ENCODE results near the gene CD163L1. TPM values are rescaled to one million over a fixed set of nuclear protein-coding genes. Genes with fewer than 3 reads are reported as not detected.
"Not testable (repeated sequence)": the region's sequence is repeated elsewhere in the genome, so short reads cannot be mapped to it uniquely, and the experiment has no call there.

The CD163L1 gene
- total RNA-seq, 2 donors from 2014 or later: 0.42 to 0.99 TPM

- H3K4me1 ChIP-seq (ENCODE audit: control insufficient read depth, insufficient read depth, low read length): no peaks in the 10 kb centered on the region
- Mint-ChIP-seq H3K4me1 (no peaks in the 10 kb centered on the region), H3K4me3 (no peak overlapping the region), H3K27me3 (ENCODE audit: insufficient read depth) (no peaks in the 10 kb centered on the region), H3K27ac (no peak overlapping the region), H3K36me3 (ENCODE audit: low read depth) (peaks cover 15% of the 10 kb centered on the region), H3K9me3 (peaks cover 58% of the 10 kb centered on the region)
- H3K9me3 ChIP-seq (ENCODE audit: control insufficient read depth, low read length): peaks cover 56% of the 10 kb centered on the region
- no peak overlapping the region for H3K27ac ChIP-seq (ENCODE audit: low read depth, low read length)
- H3K9ac ChIP-seq (ENCODE audit: extremely low read depth, low read length, poor library complexity, severe bottlenecking): no peak overlapping the region
- H3K4me3 ChIP-seq (ENCODE audit: low read length): no peak overlapping the region
- no peak for TF ChIP-seq CTCF (conservative IDR thresholded peaks at IDR 0.05)
- no peaks in the 10 kb centered on the region for H3K27me3 ChIP-seq (ENCODE audit: control insufficient read depth, insufficient read depth, low read length, poor library complexity, severe bottlenecking)
- no peaks in the 10 kb centered on the region for H3K36me3 ChIP-seq (ENCODE audit: control insufficient read depth, insufficient read depth, low read length)
- DNase-seq: no peak
Measured at GRCh38 chr12:7344833-7345606, 98.9 kb downstream of the CD163L1 start.

GRCh38 chr12:7339675-7340074, 104.3 kb downstream of the CD163L1 start:
- no peak for DNase-seq
- Histone ChIP-seq H3K9me3 (ENCODE audit: control insufficient read depth, low read length) (peaks cover 43% of the 10 kb centered on the region), H3K27me3 (ENCODE audit: control insufficient read depth, insufficient read depth, low read length, poor library complexity, severe bottlenecking) (no peaks in the 10 kb centered on the region), H3K9ac (ENCODE audit: extremely low read depth, low read length, poor library complexity, severe bottlenecking) (no peak overlapping the region), H3K27ac (ENCODE audit: low read depth, low read length) (no peak overlapping the region), H3K4me1 (ENCODE audit: control insufficient read depth, insufficient read depth, low read length) (no peaks in the 10 kb centered on the region), H3K36me3 (ENCODE audit: control insufficient read depth, insufficient read depth, low read length) (no peaks in the 10 kb centered on the region), H3K4me3 (ENCODE audit: low read length) (no peak overlapping the region)
- Mint-ChIP-seq H3K36me3 (ENCODE audit: low read depth) (peaks cover 16% of the 10 kb centered on the region), H3K27me3 (ENCODE audit: insufficient read depth) (no peaks in the 10 kb centered on the region), H3K27ac (no peak overlapping the region), H3K4me3 (no peak overlapping the region), H3K4me1 (no peaks in the 10 kb centered on the region), H3K9me3 (peaks cover 65% of the 10 kb centered on the region)
- no peak for TF ChIP-seq CTCF (conservative IDR thresholded peaks at IDR 0.05)
- 89 to 91% methylated on average over 1 of the region's 1 CpG for WGBS, 2 experiments (ENCODE audit: insufficient coverage in 1 of 2, insufficient read length in 1 of 2)

- H3K4me3 Mint-ChIP-seq; H3K9ac ChIP-seq (ENCODE audit: extremely low read depth, low read length, poor library complexity, severe bottlenecking); H3K4me1 ChIP-seq (ENCODE audit: control insufficient read depth, insufficient read depth, low read length); H3K27me3 ChIP-seq (ENCODE audit: control insufficient read depth, insufficient read depth, low read length, poor library complexity, severe bottlenecking); H3K36me3 Mint-ChIP-seq (ENCODE audit: low read depth); H3K27ac ChIP-seq (ENCODE audit: low read depth, low read length); DNase-seq; H3K27ac Mint-ChIP-seq; H3K27me3 Mint-ChIP-seq (ENCODE audit: insufficient read depth); H3K4me1 Mint-ChIP-seq; H3K4me3 ChIP-seq (ENCODE audit: low read length); H3K36me3 ChIP-seq (ENCODE audit: control insufficient read depth, insufficient read depth, low read length): not testable (repeated sequence)
- WGBS, 2 experiments (ENCODE audit: insufficient coverage in 1 of 2, insufficient read length in 1 of 2): 90 to 100% methylated on average over 3 to 5 of the region's 5 CpGs
- peaks cover 24% of the 10 kb centered on the region for H3K9me3 ChIP-seq (ENCODE audit: control insufficient read depth, low read length)
- H3K9me3 Mint-ChIP-seq: peaks cover 61% of the 10 kb centered on the region
Measured at GRCh38 chr12:7337790-7338189, 106.2 kb downstream of the CD163L1 start.

GRCh38 chr12:7327918-7328317, 116.0 kb downstream of the CD163L1 start:
- H3K9ac ChIP-seq (ENCODE audit: extremely low read depth, low read length, poor library complexity, severe bottlenecking): no peak overlapping the region
- no peak overlapping the region for H3K4me3 ChIP-seq (ENCODE audit: low read length)
- no peaks in the 10 kb centered on the region for H3K36me3 ChIP-seq (ENCODE audit: control insufficient read depth, insufficient read depth, low read length)
- H3K4me1 ChIP-seq (ENCODE audit: control insufficient read depth, insufficient read depth, low read length): no peaks in the 10 kb centered on the region
- no peak overlapping the region for H3K27ac ChIP-seq (ENCODE audit: low read depth, low read length)
- H3K4me1 Mint-ChIP-seq: no peaks in the 10 kb centered on the region
- H3K9me3 ChIP-seq (ENCODE audit: control insufficient read depth, low read length): peaks cover 19% of the 10 kb centered on the region
- H3K4me3 Mint-ChIP-seq: no peak overlapping the region
- H3K9me3 Mint-ChIP-seq: peaks cover 41% of the 10 kb centered on the region
- DNase-seq: no peak
- no peak overlapping the region for H3K27ac Mint-ChIP-seq
- WGBS, 2 experiments (ENCODE audit: insufficient coverage in 1 of 2, insufficient read length in 1 of 2): 90 to 92% methylated on average over 7 of the region's 7 CpGs
- no peaks in the 10 kb centered on the region for H3K27me3 ChIP-seq (ENCODE audit: control insufficient read depth, insufficient read depth, low read length, poor library complexity, severe bottlenecking)
- no peak for TF ChIP-seq CTCF (conservative IDR thresholded peaks at IDR 0.05)
- H3K36me3 Mint-ChIP-seq (ENCODE audit: low read depth): peaks cover 19% of the 10 kb centered on the region
- H3K27me3 Mint-ChIP-seq (ENCODE audit: insufficient read depth): peaks cover 3% of the 10 kb centered on the region

Data from endodermal cell (in vitro differentiated cells).